DND-41 (cell line): Measurements from ENCODE around the gene ZNF724.
"Not testable (repeated sequence)": the region's sequence is repeated elsewhere in the genome, so short reads cannot be mapped to it uniquely, and the experiment has no call there.

ENCODE experiments used
- EZH2 ChIP-seq: IDR thresholded peaks from 3 replicates; pipeline ENCODE4 v1.6.1; 2012; ENCODE audit warnings: borderline replicate concordance, low read depth, mild to moderate bottlenecking, moderate library complexity, low read length, inconsistent platforms; ENCODE audit not compliant: severe bottlenecking
- TF ChIP-seq, protein P1 (sequence below): IDR thresholded peaks from 2 replicates; pipeline ENCODE4 v1.5.1; 2012; ENCODE audit warnings: borderline replicate concordance, low read length, moderate library complexity, mild to moderate bottlenecking; ENCODE audit not compliant: poor library complexity, severe bottlenecking; ENCODE audit errors: extremely low read depth

DNA sequence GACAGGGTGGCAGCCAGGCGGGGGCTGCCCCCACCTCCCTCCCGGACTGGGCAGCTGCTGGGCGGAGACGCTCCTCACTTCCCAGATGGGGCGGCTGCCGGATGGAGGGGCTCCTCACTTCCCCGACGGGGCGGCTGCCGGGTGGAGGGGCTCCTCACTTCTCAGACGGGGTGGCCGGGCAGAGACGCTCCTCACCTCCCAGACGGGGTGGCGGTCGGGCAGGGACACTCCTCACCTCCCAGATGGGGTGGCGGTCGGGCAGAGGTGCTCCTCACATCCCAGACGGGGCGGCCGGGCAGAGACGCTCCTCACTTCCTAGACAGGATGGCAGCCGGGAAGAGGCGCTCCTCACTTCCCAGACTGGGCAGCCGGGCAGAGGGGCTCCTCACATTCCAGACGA is 39.8 kb upstream of the ZNF724 start:
- not testable (repeated sequence) for TF ChIP-seq EZH2
- TF ChIP-seq, protein P1, sequence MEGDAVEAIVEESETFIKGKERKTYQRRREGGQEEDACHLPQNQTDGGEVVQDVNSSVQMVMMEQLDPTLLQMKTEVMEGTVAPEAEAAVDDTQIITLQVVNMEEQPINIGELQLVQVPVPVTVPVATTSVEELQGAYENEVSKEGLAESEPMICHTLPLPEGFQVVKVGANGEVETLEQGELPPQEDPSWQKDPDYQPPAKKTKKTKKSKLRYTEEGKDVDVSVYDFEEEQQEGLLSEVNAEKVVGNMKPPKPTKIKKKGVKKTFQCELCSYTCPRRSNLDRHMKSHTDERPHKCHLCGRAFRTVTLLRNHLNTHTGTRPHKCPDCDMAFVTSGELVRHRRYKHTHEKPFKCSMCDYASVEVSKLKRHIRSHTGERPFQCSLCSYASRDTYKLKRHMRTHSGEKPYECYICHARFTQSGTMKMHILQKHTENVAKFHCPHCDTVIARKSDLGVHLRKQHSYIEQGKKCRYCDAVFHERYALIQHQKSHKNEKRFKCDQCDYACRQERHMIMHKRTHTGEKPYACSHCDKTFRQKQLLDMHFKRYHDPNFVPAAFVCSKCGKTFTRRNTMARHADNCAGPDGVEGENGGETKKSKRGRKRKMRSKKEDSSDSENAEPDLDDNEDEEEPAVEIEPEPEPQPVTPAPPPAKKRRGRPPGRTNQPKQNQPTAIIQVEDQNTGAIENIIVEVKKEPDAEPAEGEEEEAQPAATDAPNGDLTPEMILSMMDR, result not testable (repeated sequence)
